Mucosa of descending colon (tissue), 3 donors: ENCODE measurements around the gene SLC27A6. TPM values are rescaled to one million over a fixed set of nuclear protein-coding genes. Genes with fewer than 3 reads are reported as not detected.

ENCODE experiments used
- ATAC-seq: fragments of 200-7000 bp; cut with Tn5 transposase; one replicate; pipeline ENCODE4 v1.9.1; 2020; ENCODE audit warnings: mild to moderate bottlenecking, moderate library complexity
- DNase-seq, 3 donors: peaks; one replicate each; pipeline ENCODE4 v3.0.0-alpha.2; 2020
- H3K36me3 ChIP-seq: fragments of 200-600 bp; one replicate; pipeline ENCODE4 v1.8.0; 2021; ENCODE audit warnings: low read depth, mild to moderate bottlenecking
- H3K4me1 ChIP-seq: fragments of 200-600 bp; one replicate; pipeline ENCODE4 v1.8.0; 2021; ENCODE audit warnings: low read depth, mild to moderate bottlenecking
- H3K4me3 ChIP-seq: fragments of 200-600 bp; one replicate; pipeline ENCODE4 v1.8.0; 2021; ENCODE audit warnings: mild to moderate bottlenecking
- H3K9me3 ChIP-seq: fragments of 200-600 bp; one replicate; pipeline ENCODE4 v1.8.0; 2021; ENCODE audit warnings: mild to moderate bottlenecking
- intact Hi-C, 2 donors: fragments of 100-400 bp; cut with DNase I in 1 of 2; cut with micrococcal nuclease in 1 of 2; formaldehyde crosslinking; loops; one replicate each; pipeline versions ENCODE4 v1.11.0 to v1.11.1; 2022; cut with DNase I, micrococcal nuclease
- total RNA-seq, 3 donors: library from RNA; stranded (reverse); fragmentation: NEBNext Ultra II Directional in 2 of 3; extraction: Animal tissue kit (Norgen Biotek cat#: 25700) in 2 of 3; gene quantifications; one replicate each; pipeline versions ENCODE4 v1.2.1 to v1.2.4, GENCODE V29; 2021 to 2023
- TF ChIP-seq, protein P1 (sequence below): fragments of 200-600 bp; IDR thresholded peaks from one replicate; pipeline ENCODE4 v1.8.0; 2022; ENCODE audit warnings: antibody characterized with exemption, mild to moderate bottlenecking
- donor health status: DM: no; HTN: no; CAD: no; lungs with moderate emphysema.
- donor health status: DM: no; HTN: no; CAD: no.
- donor health status: DM: no; HTN: yes; CAD: no.

Gene SLC27A6
- total RNA-seq, 3 donors from 2014 or later = 0.14 to 0.85 (median 0.41) TPM

DNA sequence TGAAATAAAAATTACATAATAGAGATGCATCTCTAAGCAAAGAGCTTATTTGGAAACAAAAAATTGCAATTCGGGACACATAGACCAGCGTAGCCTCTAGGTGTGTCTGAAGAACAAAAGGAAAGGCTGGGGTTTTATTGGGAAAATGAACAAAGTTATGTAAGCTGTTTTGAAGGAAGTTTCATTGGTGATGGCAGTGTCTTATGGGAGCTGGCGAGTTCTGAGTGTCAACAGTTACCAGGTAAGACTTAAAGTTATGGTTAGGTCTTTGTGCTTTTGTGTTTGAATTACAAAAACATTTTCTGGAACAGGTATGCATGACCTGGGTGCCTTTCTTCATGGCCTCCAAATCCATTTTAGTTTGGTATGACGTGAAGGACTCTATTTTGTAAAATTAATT, 48.9 kb downstream of the SLC27A6 start:
- TF ChIP-seq, protein P1, sequence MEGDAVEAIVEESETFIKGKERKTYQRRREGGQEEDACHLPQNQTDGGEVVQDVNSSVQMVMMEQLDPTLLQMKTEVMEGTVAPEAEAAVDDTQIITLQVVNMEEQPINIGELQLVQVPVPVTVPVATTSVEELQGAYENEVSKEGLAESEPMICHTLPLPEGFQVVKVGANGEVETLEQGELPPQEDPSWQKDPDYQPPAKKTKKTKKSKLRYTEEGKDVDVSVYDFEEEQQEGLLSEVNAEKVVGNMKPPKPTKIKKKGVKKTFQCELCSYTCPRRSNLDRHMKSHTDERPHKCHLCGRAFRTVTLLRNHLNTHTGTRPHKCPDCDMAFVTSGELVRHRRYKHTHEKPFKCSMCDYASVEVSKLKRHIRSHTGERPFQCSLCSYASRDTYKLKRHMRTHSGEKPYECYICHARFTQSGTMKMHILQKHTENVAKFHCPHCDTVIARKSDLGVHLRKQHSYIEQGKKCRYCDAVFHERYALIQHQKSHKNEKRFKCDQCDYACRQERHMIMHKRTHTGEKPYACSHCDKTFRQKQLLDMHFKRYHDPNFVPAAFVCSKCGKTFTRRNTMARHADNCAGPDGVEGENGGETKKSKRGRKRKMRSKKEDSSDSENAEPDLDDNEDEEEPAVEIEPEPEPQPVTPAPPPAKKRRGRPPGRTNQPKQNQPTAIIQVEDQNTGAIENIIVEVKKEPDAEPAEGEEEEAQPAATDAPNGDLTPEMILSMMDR = no peak
- DNase-seq (no peak), ATAC-seq (no peak)
- H3K4me1 ChIP-seq = no peaks in the 10 kb centered on the region
- H3K9me3 ChIP-seq = no peaks in the 10 kb centered on the region
- no peaks in the 10 kb centered on the region for H3K36me3 ChIP-seq
- no peak overlapping the region for H3K4me3 ChIP-seq
- intact Hi-C loops = no loop called here

DNA sequence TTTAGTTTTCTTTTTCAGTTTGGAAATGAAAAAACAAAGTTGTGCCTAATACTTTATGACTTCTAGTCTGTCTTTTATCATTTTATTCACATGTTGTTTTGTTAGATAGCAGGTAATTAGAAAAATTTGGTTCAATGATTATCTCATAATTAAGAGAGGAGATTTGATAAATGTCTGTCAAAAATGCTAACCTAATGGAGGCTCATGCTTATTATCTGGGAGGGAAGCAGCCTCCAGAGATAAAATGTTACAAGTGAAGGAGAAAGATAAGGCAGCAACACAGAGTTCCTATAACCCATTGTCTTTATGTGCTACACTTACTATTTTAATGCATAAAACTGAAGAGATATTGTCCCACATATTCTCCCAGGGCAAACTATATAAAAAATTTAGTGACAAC, 53.5 kb downstream of the SLC27A6 start:
- H3K4me3 ChIP-seq = no peak overlapping the region
- ATAC-seq (no peak), DNase-seq (no peak)
- TF ChIP-seq, protein P1 = no peak
- H3K36me3 ChIP-seq = no peaks in the 10 kb centered on the region
- intact Hi-C loops = no loop called here
- H3K9me3 ChIP-seq = no peaks in the 10 kb centered on the region
- no peaks in the 10 kb centered on the region for H3K4me1 ChIP-seq

DNA sequence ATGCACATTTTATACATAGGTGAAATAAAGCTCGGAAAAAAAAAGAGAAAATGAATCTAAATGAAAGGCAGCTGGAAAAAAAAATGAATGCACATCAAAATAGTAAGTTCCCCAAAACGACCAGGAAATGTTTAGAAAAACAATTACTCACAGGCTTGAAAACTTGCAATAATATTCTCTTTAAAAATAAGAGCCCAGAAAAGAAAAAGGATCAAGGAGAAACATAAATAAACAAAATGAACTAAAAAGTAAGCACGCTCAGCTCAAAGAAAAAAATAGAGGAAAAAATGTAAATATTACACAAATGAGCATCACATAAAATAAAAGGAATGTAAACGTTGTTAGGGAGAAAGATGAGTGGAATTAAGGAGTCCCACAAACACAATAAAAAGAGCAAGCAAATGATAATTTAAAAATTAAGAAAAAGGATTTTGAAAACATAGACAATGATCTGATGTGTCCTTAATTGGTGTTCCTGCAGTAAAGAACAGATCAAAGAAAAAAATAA, 54.2 kb downstream of the SLC27A6 start:
- DNase-seq (no peak), ATAC-seq (no peak)
- Histone ChIP-seq H3K4me3 (no peak overlapping the region), H3K9me3 (no peaks in the 10 kb centered on the region), H3K36me3 (no peaks in the 10 kb centered on the region), H3K4me1 (no peaks in the 10 kb centered on the region)
- intact Hi-C loops = no loop called here
- TF ChIP-seq, protein P1 = no peak

DNA sequence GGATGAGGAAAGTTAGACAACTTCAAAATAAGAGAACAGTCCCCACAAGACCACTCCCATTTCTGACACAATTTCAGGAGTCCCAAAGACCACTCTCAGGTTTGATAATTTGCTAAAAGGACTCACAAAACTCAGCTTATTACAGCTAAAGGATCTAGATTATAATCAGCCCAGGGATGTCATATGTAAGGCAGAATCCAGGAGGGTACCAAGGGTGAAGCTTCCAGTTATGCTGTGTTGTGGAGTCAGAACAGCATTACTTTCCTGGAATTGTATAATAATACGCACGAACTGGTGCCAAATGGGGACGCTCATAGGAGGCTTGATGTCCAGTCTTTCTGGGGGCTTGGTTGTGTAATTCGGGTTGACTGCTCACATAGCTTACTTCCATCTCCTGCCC, 55.4 kb downstream of the SLC27A6 start:
- no peak overlapping the region for H3K4me3 ChIP-seq
- no peaks in the 10 kb centered on the region for H3K4me1 ChIP-seq
- TF ChIP-seq, protein P1 = no peak
- intact Hi-C loops = no loop called here
- ATAC-seq (no peak), DNase-seq (no peak)
- no peaks in the 10 kb centered on the region for H3K36me3 ChIP-seq
- no peaks in the 10 kb centered on the region for H3K9me3 ChIP-seq

DNA sequence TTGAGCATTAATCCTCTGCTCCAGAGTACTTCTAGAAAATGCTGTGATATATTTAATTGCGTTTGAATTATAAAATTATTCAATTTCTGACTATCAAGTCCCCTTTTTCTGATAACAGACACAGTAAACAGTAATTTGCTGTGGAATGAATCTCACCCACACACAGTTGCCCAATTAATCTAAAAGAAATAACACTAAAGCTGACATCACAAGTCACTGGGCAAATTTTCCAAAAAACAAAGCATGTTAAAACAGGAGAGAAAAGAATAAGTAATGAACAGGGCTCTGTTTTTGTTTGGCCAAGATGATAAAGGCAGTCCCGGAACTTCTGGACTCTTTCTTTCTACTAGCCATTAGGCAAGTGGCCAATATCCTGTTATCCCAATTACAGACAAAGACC, 56.5 kb downstream of the SLC27A6 start:
- intact Hi-C loops = no loop called here
- TF ChIP-seq, protein P1 = no peak
- Histone ChIP-seq H3K4me1 (no peaks in the 10 kb centered on the region), H3K9me3 (no peaks in the 10 kb centered on the region), H3K36me3 (no peaks in the 10 kb centered on the region), H3K4me3 (no peak overlapping the region)
- ATAC-seq = no peak
- DNase-seq = no peak

DNA sequence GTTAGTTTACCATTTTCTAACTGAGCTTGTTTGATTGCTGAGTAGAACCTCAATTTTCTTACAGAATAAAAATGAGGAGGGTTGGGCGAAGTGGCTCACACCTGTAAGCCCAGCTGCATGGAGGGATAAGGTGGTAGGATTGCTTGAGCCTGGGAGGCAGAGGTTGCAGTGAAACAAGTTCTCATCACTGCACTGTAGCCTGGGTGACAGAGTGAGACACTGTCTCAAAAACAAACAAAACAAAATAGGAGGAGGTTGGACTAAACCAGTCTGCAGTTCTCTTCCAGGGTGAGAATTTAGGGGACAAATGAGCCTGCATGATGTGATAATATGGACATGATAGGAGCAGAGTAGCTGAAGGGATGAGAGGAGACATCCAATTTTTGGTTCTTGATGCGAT, 57.3 kb downstream of the SLC27A6 start:
- Histone ChIP-seq H3K4me1 (no peaks in the 10 kb centered on the region), H3K4me3 (no peak overlapping the region), H3K9me3 (no peaks in the 10 kb centered on the region), H3K36me3 (no peaks in the 10 kb centered on the region)
- intact Hi-C loops = no loop called here
- ATAC-seq = no peak
- no peak for DNase-seq
- TF ChIP-seq, protein P1 = no peak
